Measurements from ENCODE around the gene SLC39A13.
A peak's percentile ranks its signal among the peaks of the same experiment; 100 is the strongest.

The SLC39A13 gene

GRCh38 chr11:47407746-47408590 lies at the start of gene SLC39A13:
TSS of gene SLC39A13 (plus strand) at chr11:47408590. CDS start at chr11:47410095, 1,505 bp downstream.
- DNase-seq: peak; percentile 98

DNA sequence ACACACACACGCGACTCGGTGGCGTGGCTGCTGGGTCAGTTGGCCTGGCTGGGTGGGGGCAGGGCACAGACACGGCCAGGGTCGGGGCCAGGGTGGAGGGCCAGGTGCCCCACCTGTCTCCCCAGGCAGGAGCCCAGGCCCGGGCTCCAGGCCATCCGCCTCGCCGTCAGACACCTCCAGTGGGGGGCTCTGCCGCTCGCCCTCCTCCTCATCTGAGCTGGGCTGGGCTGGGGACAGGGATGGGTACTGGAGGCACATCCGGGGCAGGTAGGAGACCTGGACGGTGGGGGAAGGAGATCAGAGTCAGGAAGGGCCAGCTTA lies 49.7 kb upstream of the SLC39A13 start:
- DNase-seq: no peak

DNA sequence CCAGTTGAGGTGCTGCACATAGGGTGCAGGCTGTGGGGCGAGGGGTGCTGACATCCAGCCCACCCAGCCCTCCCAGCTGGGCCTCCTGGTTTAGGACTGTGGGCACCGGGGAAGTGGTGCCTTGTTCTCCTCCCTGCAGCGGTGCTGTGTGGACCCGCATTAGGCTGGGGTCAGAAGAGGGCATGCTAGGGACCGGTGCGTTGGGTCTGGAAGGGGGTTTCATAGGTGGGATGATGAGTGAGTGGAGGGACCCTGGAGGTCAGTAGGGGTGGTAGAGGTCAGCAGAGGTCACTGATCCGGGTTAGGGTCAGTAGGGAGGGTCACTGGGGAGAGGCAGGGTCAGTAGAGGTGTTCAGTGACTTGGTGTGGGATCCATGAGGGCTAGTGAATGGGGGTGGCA lies 49.2 kb upstream of the SLC39A13 start:
- no peak for DNase-seq

GRCh38 chr11:47359586-47359985 lies 48.8 kb upstream of the SLC39A13 start:
- peak; percentile 89 for DNase-seq

DNA sequence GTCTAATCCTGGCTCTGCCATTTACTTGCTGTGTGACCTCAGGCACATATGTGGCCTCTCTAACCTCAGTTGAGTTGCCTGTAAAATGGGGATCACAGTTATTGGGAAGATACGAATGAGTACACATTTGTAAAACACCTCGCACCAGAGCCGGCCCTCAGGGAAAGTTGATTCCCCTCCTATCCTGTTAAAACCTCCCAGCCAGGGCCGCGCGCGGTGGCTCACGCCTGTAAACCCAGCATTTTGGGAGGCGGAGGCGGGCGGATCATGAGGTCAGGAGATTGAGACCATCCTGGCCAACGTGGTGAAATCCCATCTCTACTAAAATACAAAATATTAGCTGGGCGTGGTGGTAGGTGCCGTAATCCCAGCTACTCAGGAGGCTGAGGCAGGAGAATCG lies 48.0 kb upstream of the SLC39A13 start:
- no peak for DNase-seq

DNA sequence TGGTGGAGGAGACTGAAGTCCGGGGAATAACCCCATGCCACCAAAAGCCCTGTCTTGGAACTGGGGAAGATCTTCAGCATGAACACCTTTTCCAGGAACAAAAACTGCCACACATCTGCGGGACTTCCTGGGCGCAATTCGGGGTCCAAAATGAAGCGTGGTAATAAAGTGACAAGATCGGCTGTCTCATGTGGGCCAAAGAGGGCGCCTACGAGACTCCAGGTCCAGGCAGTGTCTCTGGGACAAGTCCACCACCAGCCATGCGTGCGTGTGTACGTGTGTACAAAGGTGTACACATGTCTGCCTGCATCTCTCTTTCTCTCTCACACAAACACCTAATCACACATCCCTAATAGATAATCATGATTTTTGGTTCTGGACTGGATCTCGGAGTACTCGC lies 47.0 kb upstream of the SLC39A13 start:
- DNase-seq: no peak

GRCh38 chr11:47366020-47366490 lies 42.3 kb upstream of the SLC39A13 start:
- no peak for DNase-seq

- peak; percentile 37 for DNase-seq
Measured at GRCh38 chr11:47369676-47370075, 38.7 kb upstream of the SLC39A13 start.

DNA sequence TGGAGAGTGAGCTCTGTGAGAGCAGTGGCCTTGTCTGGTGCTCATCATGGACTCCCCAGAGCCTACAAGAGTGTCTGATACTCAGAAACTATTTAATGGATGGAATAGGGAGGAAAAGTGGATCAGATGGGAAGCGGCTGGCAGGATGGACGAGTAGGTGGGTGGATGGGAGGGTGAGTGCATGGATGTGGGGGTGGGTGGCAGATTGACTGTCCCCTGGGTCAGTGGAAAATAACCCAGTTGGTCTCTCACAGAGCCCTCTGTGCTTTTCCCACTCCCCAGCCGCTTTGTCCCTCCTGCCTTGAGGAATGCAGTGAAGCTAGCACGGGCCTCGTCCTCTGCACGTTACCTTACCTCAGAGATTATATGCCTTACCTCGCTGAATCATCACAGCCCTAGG lies 36.0 kb upstream of the SLC39A13 start:
- DNase-seq: no peak

GRCh38 chr11:47373876-47374719 lies 34.3 kb upstream of the SLC39A13 start:
- DNase-seq: peak; percentile 87

- no peak for DNase-seq
Measured at GRCh38 chr11:47374720-47375019, 33.7 kb upstream of the SLC39A13 start.

GRCh38 chr11:47375020-47375419 lies 33.4 kb upstream of the SLC39A13 start:
- DNase-seq: no peak

DNA sequence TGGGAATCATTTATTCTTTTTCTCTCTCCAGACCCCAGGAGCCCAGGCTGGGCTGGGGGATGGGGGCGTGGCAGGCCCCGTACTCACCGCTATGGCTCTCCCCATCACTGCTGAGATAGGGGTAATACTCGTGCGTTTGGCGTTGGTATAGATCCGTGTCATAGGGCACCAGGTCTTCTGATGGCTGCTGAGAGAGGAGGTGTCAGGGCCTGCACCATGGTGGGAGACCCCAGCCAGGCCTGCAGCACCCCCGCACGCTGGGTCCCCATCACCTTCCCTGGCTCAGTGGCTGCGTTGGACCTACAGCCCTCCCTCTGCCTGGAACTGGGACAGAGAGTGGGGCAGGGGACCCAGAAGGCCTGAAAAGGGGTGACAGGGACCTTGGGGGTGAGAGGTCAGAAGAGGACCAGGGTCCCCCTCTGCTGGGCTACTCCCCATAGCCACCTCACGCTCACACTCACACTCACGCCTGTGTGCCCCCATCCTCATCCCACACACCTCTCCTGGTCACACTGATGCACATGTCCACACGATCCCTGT lies 32.8 kb upstream of the SLC39A13 start:
- DNase-seq: no peak

DNA sequence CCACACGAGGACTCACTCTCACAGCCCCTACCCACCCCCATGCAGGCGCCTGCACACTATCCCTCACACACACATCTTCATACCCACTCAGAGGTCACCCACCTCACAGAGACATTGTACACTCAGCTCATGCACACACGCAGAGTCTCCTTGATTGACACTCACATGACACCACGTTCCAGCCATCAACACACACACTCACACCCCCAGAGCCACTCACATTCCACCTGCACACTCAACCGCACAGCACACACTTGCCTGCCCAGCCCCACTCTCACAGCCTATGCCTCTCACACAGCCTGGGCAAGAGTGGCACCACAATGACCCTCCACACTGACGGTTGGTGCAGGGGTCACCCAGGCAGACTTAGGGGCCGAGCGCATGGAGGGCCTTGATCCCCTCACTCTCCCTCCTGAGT lies 32.3 kb upstream of the SLC39A13 start:
- no peak for DNase-seq

DNA sequence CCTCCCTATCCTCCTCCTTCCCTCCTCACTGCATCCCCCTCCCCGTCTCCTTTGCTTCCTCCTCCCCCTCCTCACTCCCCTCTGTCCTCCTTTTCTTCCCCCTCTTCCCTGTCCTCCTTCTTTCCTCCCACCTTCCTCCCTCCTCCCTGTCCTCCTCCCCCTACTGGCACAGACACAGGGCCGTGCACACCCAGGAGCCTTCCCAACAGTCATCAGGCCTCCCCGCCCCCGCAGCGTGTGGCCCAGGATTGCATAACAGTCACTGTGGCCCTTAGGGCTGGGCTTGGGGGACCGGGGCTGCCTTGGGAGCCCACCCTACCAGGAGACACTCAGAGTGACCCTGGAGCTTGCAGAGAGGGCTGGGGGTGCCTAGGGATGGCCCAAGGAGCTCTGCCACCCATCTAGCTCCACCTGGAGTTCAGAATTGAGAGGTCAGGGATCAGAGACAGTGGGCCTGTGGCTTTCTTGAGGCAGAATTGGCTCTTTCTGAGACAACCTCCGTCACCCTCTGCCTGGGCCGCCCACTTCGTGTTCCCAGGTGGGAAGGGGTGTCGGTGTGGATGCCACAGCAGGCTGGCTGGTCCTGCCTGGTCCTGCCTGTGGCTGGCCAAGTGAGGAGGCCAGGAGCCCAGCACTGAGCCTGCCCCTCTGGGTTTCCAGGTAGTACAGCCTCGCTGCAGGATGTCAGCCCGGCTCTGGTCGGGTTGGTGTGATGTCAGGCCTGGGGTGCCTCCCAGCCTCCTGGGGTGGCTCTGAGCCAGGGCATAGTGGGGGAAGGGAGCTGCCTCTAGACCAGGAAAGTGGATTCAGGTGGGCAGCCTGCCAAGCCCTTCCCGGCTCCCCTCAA lies 31.6 kb upstream of the SLC39A13 start:
- peak; percentile 75 for DNase-seq

- DNase-seq: peak; percentile 59
Measured at GRCh38 chr11:47377571-47378009, 30.8 kb upstream of the SLC39A13 start.

- DNase-seq: peak; percentile 98
Measured at GRCh38 chr11:47378010-47378835, 30.2 kb upstream of the SLC39A13 start, which contains the start of gene SPI1. TSS of gene SPI1 (minus strand) at chr11:47378547. CDS start at chr11:47378353, 194 bp downstream.

DNA sequence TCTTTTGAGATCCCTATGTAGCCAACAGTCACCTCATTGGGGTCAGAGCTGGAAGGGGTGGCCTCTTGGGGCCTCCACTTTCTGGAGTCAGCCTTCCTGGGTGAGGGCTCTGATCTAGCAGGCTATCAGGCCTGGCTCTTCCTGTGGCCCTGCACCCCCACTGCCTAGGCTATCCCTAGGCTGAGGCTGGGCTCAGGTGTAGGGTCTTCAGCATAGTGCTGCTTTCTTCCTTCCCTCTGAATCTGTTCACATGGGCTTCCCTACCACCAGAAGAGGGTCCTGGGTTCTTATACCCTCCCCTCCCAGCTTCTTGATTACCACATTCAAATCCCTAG lies 29.6 kb upstream of the SLC39A13 start:
- no peak for DNase-seq

DNA sequence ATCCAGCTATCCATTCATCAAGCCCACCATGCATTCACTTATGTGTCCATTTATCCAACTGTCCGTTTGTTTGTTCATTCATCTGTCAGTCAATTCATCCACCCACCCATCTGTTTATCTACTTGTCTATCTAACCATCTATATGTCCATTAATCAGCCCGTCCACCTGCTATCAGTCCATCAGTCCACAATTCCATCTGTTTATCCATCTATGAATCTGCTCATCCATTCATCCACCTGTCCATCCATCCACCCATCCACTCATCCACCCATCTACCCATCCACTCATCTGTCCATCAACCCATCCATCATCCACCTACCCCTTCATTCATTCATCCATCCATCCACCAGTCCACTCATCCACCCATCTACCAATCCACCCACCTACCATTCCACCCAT lies 29.1 kb upstream of the SLC39A13 start:
- no peak for DNase-seq

GRCh38 chr11:47380078-47380477 lies 28.3 kb upstream of the SLC39A13 start:
- no peak for DNase-seq

DNA sequence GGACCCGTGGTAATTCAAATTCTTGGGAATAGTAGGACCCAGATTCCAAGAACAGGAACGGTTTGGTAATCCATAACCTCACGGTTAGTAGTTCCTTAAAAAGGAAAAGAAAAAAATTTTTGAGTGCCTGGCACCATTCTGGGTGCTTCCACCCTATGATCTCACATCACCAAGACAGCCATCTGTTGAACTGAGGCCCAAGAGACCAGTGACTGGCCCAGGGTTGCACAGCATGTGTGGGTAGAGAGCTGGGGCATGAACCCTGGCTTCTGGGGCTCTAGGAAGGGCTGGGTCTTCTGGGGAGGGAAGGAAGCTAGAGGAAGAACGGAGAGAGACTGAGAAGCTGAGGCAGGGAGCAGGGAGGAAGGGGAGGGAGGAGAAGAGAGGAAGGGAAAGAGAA lies 25.3 kb upstream of the SLC39A13 start:
- no peak for DNase-seq

GRCh38 chr11:47384498-47384897 lies 23.9 kb upstream of the SLC39A13 start:
- no peak for DNase-seq
